SU-DHL-6 (cell line): ENCODE results near the gene SLC9A1.
"Not testable (repeated sequence)": the region's sequence is repeated elsewhere in the genome, so short reads cannot be mapped to it uniquely, and the experiment has no call there.

Experiments used
- H2AFZ ChIP-seq: fragments of 200-600 bp; sonication (generic); 2 replicates; pipeline ENCODE4 v1.6.1; 2014; ENCODE audit warnings: low read depth, mild to moderate bottlenecking, moderate library complexity, mixed read lengths, antibody characterized with exemption, low read length; ENCODE audit not compliant: severe bottlenecking
- H3F3A ChIP-seq: fragments of 200-600 bp; shearing (Covaris generic); 2 replicates; pipeline ENCODE4 v1.6.0; 2016; ENCODE audit warnings: antibody characterized with exemption, mild to moderate bottlenecking; ENCODE audit not compliant: insufficient read depth
- H3K27ac ChIP-seq: fragments of 200-600 bp; sonication (generic); 2 replicates; pipeline ENCODE4 v1.5.1; 2016; ENCODE audit warnings: low read depth, mild to moderate bottlenecking, low read length, moderate library complexity, mixed read lengths
- H3K27me3 ChIP-seq: fragments of 200-600 bp; sonication (generic), shearing (Covaris generic); 2 replicates; pipeline ENCODE4 v1.6.0; 2014; ENCODE audit warnings: mild to moderate bottlenecking, low read length
- H3K36me3 ChIP-seq: fragments of 200-600 bp; sonication (generic); 2 replicates; pipeline ENCODE4 v1.6.1; 2014; ENCODE audit warnings: mild to moderate bottlenecking, low read length, mixed read lengths
- H3K4me2 ChIP-seq: fragments of 300-600, 200-600 bp; shearing (Covaris generic), sonication (generic); 2 replicates; pipeline ENCODE4 v1.6.0; 2014; ENCODE audit warnings: low read length, low read depth, mild to moderate bottlenecking; ENCODE audit not compliant: poor library complexity, severe bottlenecking
- H3K4me3 ChIP-seq: fragments of 200-600 bp; sonication (generic); 2 replicates; pipeline ENCODE4 v1.5.1; 2014; ENCODE audit warnings: antibody characterized with exemption, low read length, mild to moderate bottlenecking, mixed read lengths; ENCODE audit not compliant: insufficient read depth, poor library complexity, severe bottlenecking
- H3K79me2 ChIP-seq: fragments of 200-600 bp; sonication (generic); 2 replicates; pipeline ENCODE4 v1.6.1; 2014; ENCODE audit warnings: mild to moderate bottlenecking, low read length, moderate library complexity; ENCODE audit not compliant: insufficient read depth
- H3K9ac ChIP-seq: fragments of 200-600 bp; sonication (generic); 2 replicates; pipeline ENCODE4 v1.7.0; 2014; ENCODE audit warnings: mild to moderate bottlenecking, low read length
- H3K9me2 ChIP-seq: fragments of 200-600 bp; sonication (generic); replicated peaks from 2 replicates; pipeline ENCODE4 v1.6.1; 2014; ENCODE audit warnings: low read length; ENCODE audit not compliant: insufficient read depth
- H3K9me3 ChIP-seq: fragments of 200-600 bp; sonication (generic); 2 replicates; pipeline ENCODE4 v1.6.1; 2014; ENCODE audit warnings: low read length, mixed read lengths; ENCODE audit not compliant: insufficient read depth
- H4K20me1 ChIP-seq: fragments of 200-600 bp; sonication (generic); 2 replicates; pipeline ENCODE4 v1.6.1; 2014; ENCODE audit warnings: low read depth, mild to moderate bottlenecking, antibody characterized with exemption, low read length, moderate library complexity, mixed read lengths
- CTCF ChIP-seq: fragments of 200-600 bp; sonication (generic); IDR thresholded peaks from one replicate; pipeline ENCODE4 v1.5.1; 2017; ENCODE audit warnings: antibody characterized with exemption, mild to moderate bottlenecking, low read length, moderate library complexity; ENCODE audit not compliant: insufficient read depth, poor library complexity, severe bottlenecking
- EZH2phosphoT487 ChIP-seq: fragments of 200-600 bp; sonication (generic), shearing (Covaris generic); conservative IDR thresholded peaks from 2 replicates; pipeline ENCODE4 v1.6.1; 2018; ENCODE audit warnings: mild to moderate bottlenecking, antibody characterized with exemption, low read length, moderate library complexity, mixed read lengths

The SLC9A1 gene

GRCh38 chr1:27179379-27179778 is 24.5 kb upstream of the SLC9A1 start:
- no peaks in the 10 kb centered on the region for H3K27me3 ChIP-seq
- peaks cover 18% of the 10 kb centered on the region; the same call in 1 of the 2 replicates for H3K9me3 ChIP-seq
- no peak overlapping the region for H3K4me2 ChIP-seq
- H3K9ac ChIP-seq: no peak overlapping the region
- H3K36me3 ChIP-seq: no peaks in the 10 kb centered on the region
- H2AFZ ChIP-seq: no peak overlapping the region
- H3K79me2 ChIP-seq: no peaks in the 10 kb centered on the region
- no peak overlapping the region for H3K27ac ChIP-seq
- H4K20me1 ChIP-seq: no peaks in the 10 kb centered on the region
- no peak overlapping the region for H3K4me3 ChIP-seq
- no peak for TF ChIP-seq CTCF
- no peak for TF ChIP-seq EZH2phosphoT487
- no peaks in the 10 kb centered on the region for H3F3A ChIP-seq
- H3K9me2 ChIP-seq: no peaks in the 10 kb centered on the region

GRCh38 chr1:27176954-27177353 is 22.0 kb upstream of the SLC9A1 start:
- no peaks in the 10 kb centered on the region for H3K9me2 ChIP-seq
- no peak overlapping the region for H3K9ac ChIP-seq
- no peaks in the 10 kb centered on the region for H4K20me1 ChIP-seq
- H3K9me3 ChIP-seq: peaks cover 10% of the 10 kb centered on the region; the same call in 1 of the 2 replicates
- H3K79me2 ChIP-seq: no peaks in the 10 kb centered on the region
- H2AFZ ChIP-seq: no peak overlapping the region
- H3K36me3 ChIP-seq: no peaks in the 10 kb centered on the region
- H3F3A ChIP-seq: no peaks in the 10 kb centered on the region
- no peak overlapping the region for H3K27ac ChIP-seq
- H3K27me3 ChIP-seq: no peaks in the 10 kb centered on the region
- H3K4me3 ChIP-seq: no peak overlapping the region
- no peak overlapping the region for H3K4me2 ChIP-seq
- TF ChIP-seq CTCF (no peak), EZH2phosphoT487 (no peak)

- Histone ChIP-seq H3K27me3 (no peaks in the 10 kb centered on the region), H3F3A (no peaks in the 10 kb centered on the region), H3K9me3 (peaks cover 10% of the 10 kb centered on the region; the same call in 1 of the 2 replicates), H3K79me2 (no peaks in the 10 kb centered on the region), H3K4me2 (no peak overlapping the region), H3K36me3 (no peaks in the 10 kb centered on the region), H2AFZ (no peak overlapping the region), H3K27ac (no peak overlapping the region), H3K9ac (no peak overlapping the region), H3K4me3 (no peak overlapping the region), H4K20me1 (no peaks in the 10 kb centered on the region), H3K9me2 (no peaks in the 10 kb centered on the region)
- TF ChIP-seq EZH2phosphoT487: no peak
These were observed 21.4 kb upstream of the SLC9A1 start for GRCh38 chr1:27176323-27176722.

GRCh38 chr1:27172992-27173391 is 18.1 kb upstream of the SLC9A1 start:
- not testable (repeated sequence) for H3K9me3 ChIP-seq, H3K79me2 ChIP-seq, H3K9me2 ChIP-seq, H3F3A ChIP-seq, H3K4me2 ChIP-seq, H4K20me1 ChIP-seq, H2AFZ ChIP-seq, H3K27me3 ChIP-seq, H3K9ac ChIP-seq, H3K36me3 ChIP-seq, H3K27ac ChIP-seq, H3K4me3 ChIP-seq
